ENCODE measurements around the gene NCK2.

Gene NCK2

GRCh38 chr2:105777031-105777482, 32.3 kb downstream of the NCK2 start:
- Histone ChIP-seq H3K36me3 (ENCODE audit: control insufficient read depth, low read length) (no peaks in the 10 kb centered on the region), H3K79me2 (ENCODE audit: control insufficient read depth, low read length) (peaks cover 44% of the 10 kb centered on the region), H3K27ac (ENCODE audit: low read depth, low read length) (no peak overlapping the region), H3K4me2 (ENCODE audit: low read length) (no peak overlapping the region), H3F3A (ENCODE audit: control insufficient read depth, insufficient read depth) (no peaks in the 10 kb centered on the region), H3K9me2 (replicated peaks; ENCODE audit: control insufficient read depth, low read length) (no peaks in the 10 kb centered on the region), H3K4me3 (ENCODE audit: low read length) (no peak overlapping the region), H4K20me1 (ENCODE audit: control insufficient read depth, insufficient read depth, low read depth, low read length) (peaks cover 3% of the 10 kb centered on the region; the same call in 1 of the 2 replicates), H3K9me3 (ENCODE audit: control insufficient read depth, insufficient read depth, low read length) (no peaks in the 10 kb centered on the region), H3K4me1 (ENCODE audit: control insufficient read depth, low read length) (peaks cover 27% of the 10 kb centered on the region), H3K27me3 (ENCODE audit: control insufficient read depth, low read length) (no peaks in the 10 kb centered on the region)
- TF ChIP-seq CTCF (IDR thresholded peaks at IDR 0.05; ENCODE audit: low read depth, low read length, poor library complexity, severe bottlenecking) (no peak), EZH2phosphoT487 (IDR thresholded peaks at IDR 0.05; ENCODE audit: borderline replicate concordance, low read length) (no peak)

DNA sequence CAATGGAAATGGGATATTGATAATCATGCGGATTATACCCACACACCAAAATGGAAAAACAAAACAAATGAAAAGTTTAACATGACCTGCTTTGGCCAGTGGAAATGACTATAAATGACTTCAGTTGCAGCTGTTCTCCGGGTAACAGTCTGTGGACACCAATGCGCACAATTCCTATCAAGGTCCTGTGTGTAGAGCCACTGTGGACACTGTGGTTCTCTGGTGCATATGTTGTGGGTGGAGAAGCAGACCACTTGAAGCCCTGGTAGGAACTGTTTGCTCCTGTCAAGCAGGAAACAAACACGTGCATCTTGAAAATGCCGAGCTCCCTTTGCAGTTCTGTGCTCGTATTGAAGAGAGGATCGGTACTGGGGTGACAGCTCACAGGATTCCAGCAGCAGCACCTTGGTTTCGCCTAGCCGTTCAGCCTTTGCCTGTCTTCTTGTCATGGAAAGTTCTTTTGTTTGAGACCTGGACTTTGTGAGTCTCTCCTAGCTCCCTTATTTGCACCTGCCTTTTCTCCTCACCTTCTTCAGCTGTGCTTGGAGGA, 32.9 kb downstream of the NCK2 start:
- Histone ChIP-seq H4K20me1 (ENCODE audit: control insufficient read depth, insufficient read depth, low read depth, low read length) (no peaks in the 10 kb centered on the region), H3K4me3 (ENCODE audit: low read length) (no peak overlapping the region), H3K36me3 (ENCODE audit: control insufficient read depth, low read length) (no peaks in the 10 kb centered on the region), H3K9me3 (ENCODE audit: control insufficient read depth, insufficient read depth, low read length) (no peaks in the 10 kb centered on the region), H3K4me2 (ENCODE audit: low read length) (no peak overlapping the region), H3K27ac (ENCODE audit: low read depth, low read length) (no peak overlapping the region), H3K9me2 (replicated peaks; ENCODE audit: control insufficient read depth, low read length) (no peaks in the 10 kb centered on the region), H3K27me3 (ENCODE audit: control insufficient read depth, low read length) (no peaks in the 10 kb centered on the region), H3F3A (ENCODE audit: control insufficient read depth, insufficient read depth) (no peaks in the 10 kb centered on the region), H3K4me1 (ENCODE audit: control insufficient read depth, low read length) (peaks cover 27% of the 10 kb centered on the region), H3K79me2 (ENCODE audit: control insufficient read depth, low read length) (peaks cover 44% of the 10 kb centered on the region)
- no peak for TF ChIP-seq CTCF (IDR thresholded peaks at IDR 0.05; ENCODE audit: low read depth, low read length, poor library complexity, severe bottlenecking)
- TF ChIP-seq EZH2phosphoT487 (IDR thresholded peaks at IDR 0.05; ENCODE audit: borderline replicate concordance, low read length), result no peak

- TF ChIP-seq CTCF (IDR thresholded peaks at IDR 0.05; ENCODE audit: low read depth, low read length, poor library complexity, severe bottlenecking) (no peak), EZH2phosphoT487 (IDR thresholded peaks at IDR 0.05; ENCODE audit: borderline replicate concordance, low read length) (no peak)
- no peaks in the 10 kb centered on the region for H3K9me3 ChIP-seq (ENCODE audit: control insufficient read depth, insufficient read depth, low read length)
- no peaks in the 10 kb centered on the region for H3K36me3 ChIP-seq (ENCODE audit: control insufficient read depth, low read length)
- peaks cover 27% of the 10 kb centered on the region for H3K4me1 ChIP-seq (ENCODE audit: control insufficient read depth, low read length)
- H3K9me2 ChIP-seq (replicated peaks; ENCODE audit: control insufficient read depth, low read length), result no peaks in the 10 kb centered on the region
- no peaks in the 10 kb centered on the region for H3F3A ChIP-seq (ENCODE audit: control insufficient read depth, insufficient read depth)
- no peak overlapping the region for H3K4me2 ChIP-seq (ENCODE audit: low read length)
- no peaks in the 10 kb centered on the region for H4K20me1 ChIP-seq (ENCODE audit: control insufficient read depth, insufficient read depth, low read depth, low read length)
- H3K27me3 ChIP-seq (ENCODE audit: control insufficient read depth, low read length), result no peaks in the 10 kb centered on the region
- no peak overlapping the region for H3K27ac ChIP-seq (ENCODE audit: low read depth, low read length)
- H3K79me2 ChIP-seq (ENCODE audit: control insufficient read depth, low read length), result peaks cover 44% of the 10 kb centered on the region
- H3K4me3 ChIP-seq (ENCODE audit: low read length), result no peak overlapping the region
Measured at GRCh38 chr2:105778080-105778607, 33.4 kb downstream of the NCK2 start.

All from DOHH2 (cell line).